HG03469 (cell line): ENCODE data around the gene LY6G6F.
A peak's percentile ranks its signal among the peaks of the same experiment; 100 is the strongest.

Experiments used
- ATAC-seq: cut with Tn5 transposase; IDR thresholded peaks from one replicate; pipeline ENCODE4 v1.9.1; 2021; ENCODE audit warnings: mild to moderate bottlenecking, moderate library complexity, moderate number of reproducible peaks; ENCODE audit not compliant: unreplicated experiment

Gene LY6G6F

GRCh38 chr6:31706599-31706998, at the start of gene LY6G6F:
TSS of gene LY6G6F (plus strand) at chr6:31706866. CDS start at chr6:31706907, 41 bp downstream.
- ATAC-seq = no peak

GRCh38 chr6:31657406-31658157, 49.1 kb upstream of the LY6G6F start:
- ATAC-seq = no peak

GRCh38 chr6:31658158-31658688, 48.4 kb upstream of the LY6G6F start:
- ATAC-seq = no peak

GRCh38 chr6:31658983-31659648, 47.5 kb upstream of the LY6G6F start:
- ATAC-seq = no peak

- no peak for ATAC-seq
Measured at GRCh38 chr6:31659649-31660380, 46.9 kb upstream of the LY6G6F start.

GRCh38 chr6:31660381-31661261, 46.0 kb upstream of the LY6G6F start, which contains the start of gene C6orf47:
TSS of gene C6orf47 (minus strand) at chr6:31660778. CDS start at chr6:31659947, 831 bp downstream.
- no peak for ATAC-seq

GRCh38 chr6:31661262-31662123, 45.2 kb upstream of the LY6G6F start:
- no peak for ATAC-seq

GRCh38 chr6:31662124-31662723, 44.4 kb upstream of the LY6G6F start:
- ATAC-seq = no peak

- ATAC-seq = no peak
Measured at GRCh38 chr6:31663126-31663960, 43.3 kb upstream of the LY6G6F start.

GRCh38 chr6:31663961-31664789, 42.5 kb upstream of the LY6G6F start:
- ATAC-seq = no peak

GRCh38 chr6:31664790-31665500, 41.7 kb upstream of the LY6G6F start, which contains the start of gene GPANK1:
TSS of gene GPANK1 (minus strand) at chr6:31664997. CDS start at chr6:31664478, 519 bp downstream.
- no peak for ATAC-seq

- ATAC-seq = peak; percentile 63
Measured at GRCh38 chr6:31665501-31666336, 40.9 kb upstream of the LY6G6F start, which contains the start of gene CSNK2B. TSS of gene CSNK2B (plus strand) at chr6:31666080. CDS start at chr6:31666832, 752 bp downstream.

- no peak for ATAC-seq
Measured at GRCh38 chr6:31666337-31666965, 40.2 kb upstream of the LY6G6F start.

- ATAC-seq = no peak
Measured at GRCh38 chr6:31669676-31670075, 37.0 kb upstream of the LY6G6F start, which contains the start of gene LY6G5B. TSS of gene LY6G5B (plus strand) at chr6:31669976. CDS start at chr6:31670951, 975 bp downstream.
